Measurements from ENCODE around the gene PIGL.

DNA sequence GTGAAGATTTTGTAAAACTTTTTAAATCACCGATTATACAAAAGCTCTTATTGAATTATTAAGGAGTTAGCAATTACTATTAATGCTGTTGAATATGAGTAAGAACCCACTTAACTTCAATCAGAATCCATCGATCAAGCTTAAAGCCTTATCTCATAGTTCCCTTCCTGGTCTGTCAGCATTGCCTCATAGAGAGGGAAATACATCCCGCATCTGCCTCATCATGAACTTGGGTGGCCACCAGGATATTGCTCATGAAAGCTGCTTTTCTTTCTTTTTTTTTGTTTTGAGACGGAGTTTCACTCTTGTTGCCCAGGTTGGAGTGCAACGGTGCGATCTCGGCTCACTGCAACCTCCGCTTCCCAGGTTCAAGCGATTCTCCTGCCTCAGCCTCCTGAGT lies 66.7 kb downstream of the PIGL start:
- TF ChIP-seq CTCF (conservative IDR thresholded peaks at IDR 0.05): no peak
- TF ChIP-seq EZH2 (IDR thresholded peaks at IDR 0.05; ENCODE audit: low read depth): no peak

Data from PC-9 (cell line).